DOHH2 (cell line): ENCODE data around the gene RAPGEF1.

Experiments
- CTCF ChIP-seq: fragments of 200-600 bp; sonication (generic); IDR thresholded peaks from one replicate; pipeline ENCODE4 v1.5.1; 2014; ENCODE audit warnings: antibody characterized with exemption, mild to moderate bottlenecking, low read depth, low read length; ENCODE audit not compliant: poor library complexity, severe bottlenecking
- EZH2phosphoT487 ChIP-seq: fragments of 200-600 bp; sonication (generic); IDR thresholded peaks from 2 replicates; pipeline ENCODE4 v1.6.1; 2017; ENCODE audit warnings: borderline replicate concordance, mild to moderate bottlenecking, antibody characterized with exemption, low read length, moderate library complexity, mixed read lengths

DNA sequence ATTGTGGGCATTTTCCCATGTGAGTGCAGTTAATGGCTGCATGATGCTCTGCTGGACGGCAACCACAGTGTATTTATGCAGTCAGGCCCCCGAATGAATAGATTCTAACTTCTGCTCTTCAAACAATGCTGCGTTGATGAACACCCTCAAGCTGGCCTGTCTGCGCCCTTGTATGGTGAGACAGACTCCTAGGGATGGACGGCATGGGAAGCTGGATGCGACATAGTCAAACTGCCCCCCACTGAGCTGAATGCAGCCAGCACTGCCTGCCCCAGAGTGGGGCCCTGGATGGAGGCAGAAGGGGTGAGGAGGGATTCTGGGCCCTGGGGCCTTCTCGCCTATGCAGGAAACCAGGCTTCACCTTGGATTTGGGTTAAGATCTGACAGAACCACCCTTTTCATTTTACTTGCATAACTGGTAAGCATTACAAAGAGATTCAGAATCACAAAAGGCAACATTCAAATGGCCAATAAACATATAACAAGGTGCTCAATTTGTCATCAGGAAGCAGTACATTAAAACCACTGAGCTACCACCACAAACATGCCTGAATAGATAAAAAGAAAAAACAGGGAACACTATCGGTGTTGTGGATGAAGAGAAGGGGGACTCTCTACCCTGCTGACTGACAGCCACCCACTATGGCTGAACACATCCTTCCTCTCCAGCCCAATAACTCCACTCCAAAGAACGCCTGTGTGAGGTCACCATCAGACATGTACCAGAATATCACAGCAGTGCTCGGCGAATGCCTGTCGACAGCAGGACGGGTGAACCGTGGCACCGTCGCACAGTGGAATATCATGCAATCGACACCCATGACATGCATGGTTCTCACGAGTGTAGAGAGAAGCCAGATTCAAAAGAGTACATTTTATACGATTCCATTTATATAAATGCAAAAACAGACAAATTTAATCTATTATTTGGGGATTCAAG is 79.1 kb downstream of the RAPGEF1 start:
- TF ChIP-seq EZH2phosphoT487 (no peak), CTCF (no peak)
